ENCODE data around the gene ROBO1.

Gene ROBO1

DNA sequence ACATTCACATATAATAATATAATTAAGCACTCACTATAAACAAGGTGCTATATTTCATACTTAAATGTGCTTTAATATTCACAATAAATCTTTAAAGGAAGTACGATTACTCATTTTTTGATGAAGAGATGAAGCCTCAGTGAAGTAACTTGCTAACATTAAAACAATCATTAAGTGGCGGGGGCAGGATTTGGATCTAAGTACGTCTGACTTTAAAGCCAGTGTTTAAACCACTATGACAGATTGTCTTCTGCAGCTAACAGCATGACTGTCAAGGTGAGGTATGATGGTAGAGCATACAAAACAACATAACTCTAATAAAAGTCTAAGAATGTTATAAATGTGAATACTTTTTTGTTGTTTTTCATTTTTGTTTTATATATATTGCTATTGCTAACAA, 862.1 kb downstream of the ROBO1 start:
- TF ChIP-seq, protein P1, sequence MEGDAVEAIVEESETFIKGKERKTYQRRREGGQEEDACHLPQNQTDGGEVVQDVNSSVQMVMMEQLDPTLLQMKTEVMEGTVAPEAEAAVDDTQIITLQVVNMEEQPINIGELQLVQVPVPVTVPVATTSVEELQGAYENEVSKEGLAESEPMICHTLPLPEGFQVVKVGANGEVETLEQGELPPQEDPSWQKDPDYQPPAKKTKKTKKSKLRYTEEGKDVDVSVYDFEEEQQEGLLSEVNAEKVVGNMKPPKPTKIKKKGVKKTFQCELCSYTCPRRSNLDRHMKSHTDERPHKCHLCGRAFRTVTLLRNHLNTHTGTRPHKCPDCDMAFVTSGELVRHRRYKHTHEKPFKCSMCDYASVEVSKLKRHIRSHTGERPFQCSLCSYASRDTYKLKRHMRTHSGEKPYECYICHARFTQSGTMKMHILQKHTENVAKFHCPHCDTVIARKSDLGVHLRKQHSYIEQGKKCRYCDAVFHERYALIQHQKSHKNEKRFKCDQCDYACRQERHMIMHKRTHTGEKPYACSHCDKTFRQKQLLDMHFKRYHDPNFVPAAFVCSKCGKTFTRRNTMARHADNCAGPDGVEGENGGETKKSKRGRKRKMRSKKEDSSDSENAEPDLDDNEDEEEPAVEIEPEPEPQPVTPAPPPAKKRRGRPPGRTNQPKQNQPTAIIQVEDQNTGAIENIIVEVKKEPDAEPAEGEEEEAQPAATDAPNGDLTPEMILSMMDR (IDR thresholded peaks at IDR 0.05; ENCODE audit: low read depth, low read length): no peak

DNA sequence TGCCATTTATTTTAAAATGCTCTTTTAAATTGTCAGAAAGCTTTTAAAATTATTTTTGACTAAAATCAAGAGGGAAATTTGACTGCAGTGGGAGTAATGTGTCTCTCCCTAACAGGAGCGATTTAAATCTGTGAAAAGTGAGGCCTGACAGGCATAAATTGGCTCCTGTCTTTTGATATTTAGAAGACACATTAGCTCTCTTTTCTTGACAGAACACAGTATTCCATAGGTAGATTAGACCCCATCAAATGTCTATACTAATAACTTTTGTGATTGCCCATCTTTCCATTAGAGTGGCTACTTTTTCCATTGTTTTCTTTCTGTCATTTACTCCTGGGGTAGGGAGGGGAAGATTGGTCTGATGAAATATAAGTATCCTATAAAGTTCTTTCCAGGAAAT, 866.3 kb downstream of the ROBO1 start:
- H3K4me3 ChIP-seq (ENCODE audit: low read depth, low read length): no peak overlapping the region
- TF ChIP-seq, protein P1 (IDR thresholded peaks at IDR 0.05; ENCODE audit: low read depth, low read length): no peak

More for the DNA sequence above, 862.1 kb downstream of the ROBO1 start:
- H3K4me3 ChIP-seq (ENCODE audit: low read depth, low read length): no peak overlapping the region

DNA sequence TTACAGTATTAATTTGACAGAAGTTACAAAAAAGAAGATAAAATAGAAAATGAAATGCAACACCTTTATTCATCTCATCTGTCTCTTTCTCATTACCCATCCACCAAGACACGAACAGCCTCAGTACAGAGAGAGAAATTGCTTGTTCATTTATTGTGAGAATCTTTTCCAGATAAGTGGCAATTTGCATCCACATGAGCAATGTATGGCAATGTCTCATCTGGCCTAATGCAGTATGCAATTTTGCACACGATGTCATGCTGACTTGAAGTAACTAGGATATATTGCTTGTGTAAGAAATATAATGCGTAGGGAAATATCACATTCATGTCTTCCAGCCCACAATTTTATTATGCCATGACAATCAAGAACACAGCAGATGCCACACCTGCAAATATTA, 866.9 kb downstream of the ROBO1 start:
- TF ChIP-seq, protein P1 (IDR thresholded peaks at IDR 0.05; ENCODE audit: low read depth, low read length): no peak

DNA sequence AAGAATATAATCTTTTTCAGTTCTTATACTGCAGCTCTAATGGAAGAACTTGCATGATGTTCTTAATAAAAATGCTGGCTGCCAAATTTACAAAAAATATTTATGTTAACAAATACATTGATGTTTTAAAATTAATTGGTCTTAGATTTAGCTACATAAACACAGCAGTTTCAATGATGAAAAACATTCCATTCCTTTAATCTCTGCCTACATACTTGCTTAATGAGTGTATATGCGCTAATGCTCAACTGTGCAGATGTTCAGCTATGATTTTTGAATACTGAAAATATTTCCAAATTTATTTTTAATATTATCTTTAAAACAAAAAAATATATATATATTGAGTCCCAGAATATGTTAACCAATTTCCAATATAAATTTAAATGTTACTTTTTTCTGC, 867.4 kb downstream of the ROBO1 start:
- TF ChIP-seq, protein P1 (IDR thresholded peaks at IDR 0.05; ENCODE audit: low read depth, low read length): no peak
- no peak overlapping the region for H3K4me3 ChIP-seq (ENCODE audit: low read depth, low read length)

More for the DNA sequence above, 866.9 kb downstream of the ROBO1 start:
- H3K4me3 ChIP-seq (ENCODE audit: low read depth, low read length): no peak overlapping the region

DNA sequence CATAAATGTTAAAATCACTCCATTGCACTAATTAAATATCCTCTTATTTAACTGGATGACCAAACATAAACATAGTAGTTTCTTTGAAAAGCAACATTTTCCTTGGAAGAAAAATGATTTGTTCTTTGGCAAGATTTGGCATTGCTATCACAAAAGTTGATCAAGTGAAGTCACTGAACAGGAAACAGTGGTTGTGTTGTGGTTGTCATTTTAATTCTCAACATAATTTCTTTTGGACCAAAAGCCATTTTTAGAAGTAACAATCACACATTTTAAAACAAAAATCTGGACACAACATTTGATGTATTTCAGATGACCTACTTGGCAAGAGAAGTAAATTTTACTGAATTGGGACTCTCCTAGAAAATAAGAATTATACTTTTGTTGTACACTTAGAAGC, 872.3 kb downstream of the ROBO1 start:
- no peak overlapping the region for H3K4me3 ChIP-seq (ENCODE audit: low read depth, low read length)
- TF ChIP-seq, protein P1 (IDR thresholded peaks at IDR 0.05; ENCODE audit: low read depth, low read length): no peak

DNA sequence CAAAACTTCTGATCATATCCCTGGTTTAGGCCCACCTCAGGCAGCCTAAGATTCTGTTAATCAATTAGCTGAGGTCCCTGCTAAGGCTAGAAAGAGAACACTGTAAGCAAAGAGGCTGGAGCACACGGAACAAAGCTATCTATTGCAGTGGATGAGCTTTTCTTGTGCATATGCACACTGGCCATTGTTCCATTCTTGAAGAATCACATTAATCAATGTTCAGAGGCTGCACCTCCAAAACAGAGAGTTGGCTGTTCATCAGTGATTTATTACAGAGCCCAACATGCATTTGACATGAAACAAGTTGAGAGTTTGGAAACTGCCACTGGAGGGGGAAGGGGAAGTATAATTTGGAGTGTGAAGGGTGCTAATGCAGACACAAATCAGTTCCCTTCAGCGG, 873.0 kb downstream of the ROBO1 start:
- no peak overlapping the region for H3K4me3 ChIP-seq (ENCODE audit: low read depth, low read length)
- TF ChIP-seq, protein P1 (IDR thresholded peaks at IDR 0.05; ENCODE audit: low read depth, low read length): no peak

DNA sequence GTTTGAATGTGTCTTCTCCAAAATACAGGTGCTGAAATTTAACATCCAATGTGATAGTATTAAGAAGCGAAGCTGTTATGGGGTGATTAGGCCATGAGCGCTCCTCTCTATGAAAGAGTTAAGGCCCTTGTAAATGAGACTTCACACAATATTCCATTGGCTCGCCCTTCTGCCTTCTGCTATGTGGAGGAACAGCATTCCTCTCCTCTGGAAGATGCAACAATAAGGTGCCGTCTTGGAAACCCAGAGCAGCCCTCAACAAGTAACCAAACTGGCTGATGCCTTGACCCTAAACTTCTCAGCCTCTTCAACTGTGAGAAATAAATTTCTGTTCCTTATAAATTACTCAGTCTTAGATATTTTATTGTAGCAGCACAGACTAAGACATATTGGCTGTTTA, 874.6 kb downstream of the ROBO1 start:
- TF ChIP-seq, protein P1 (IDR thresholded peaks at IDR 0.05; ENCODE audit: low read depth, low read length): no peak
- H3K4me3 ChIP-seq (ENCODE audit: low read depth, low read length): no peak overlapping the region
